GDM1 (cell line): ENCODE measurements around the gene RBBP7.
A peak's percentile ranks its signal among the peaks of the same experiment; 100 is the strongest.
"Not testable (repeated sequence)": the region's sequence is repeated elsewhere in the genome, so short reads cannot be mapped to it uniquely, and the experiment has no call there.

Experiments used
- DNase-seq: peaks from one replicate; lab custom pipeline; 2025; lab: John Stamatoyannopoulos, UW

RBBP7 gene

GRCh38 chrX:16862829-16863228, 7.3 kb downstream of the RBBP7 start:
- DNase-seq: no peak

GRCh38 chrX:16856744-16857143, 13.4 kb downstream of the RBBP7 start:
- no peak for DNase-seq

GRCh38 chrX:16856076-16856404, 14.1 kb downstream of the RBBP7 start:
- not testable (repeated sequence) for DNase-seq

- DNase-seq: no peak
These were observed 14.6 kb downstream of the RBBP7 start for GRCh38 chrX:16855363-16856075.

- DNase-seq: no peak
These were observed 16.6 kb downstream of the RBBP7 start for GRCh38 chrX:16853537-16853936.

GRCh38 chrX:16852617-16853179, 17.5 kb downstream of the RBBP7 start:
- DNase-seq: no peak

- no peak for DNase-seq
These were observed 18.3 kb downstream of the RBBP7 start for GRCh38 chrX:16851827-16852226.

GRCh38 chrX:16851421-16851820, 18.7 kb downstream of the RBBP7 start:
- no peak for DNase-seq

- DNase-seq: no peak
These were observed 21.6 kb downstream of the RBBP7 start for GRCh38 chrX:16848541-16848940.

GRCh38 chrX:16845686-16846085, 24.5 kb downstream of the RBBP7 start:
- no peak for DNase-seq

GRCh38 chrX:16843208-16843909, 26.8 kb downstream of the RBBP7 start:
- no peak for DNase-seq

GRCh38 chrX:16842684-16843083, 27.5 kb downstream of the RBBP7 start:
- DNase-seq: no peak

GRCh38 chrX:16839852-16840460, 30.2 kb downstream of the RBBP7 start:
- DNase-seq: no peak

- DNase-seq: no peak
These were observed 30.8 kb downstream of the RBBP7 start for GRCh38 chrX:16839219-16839851.

GRCh38 chrX:16838202-16839066, 31.7 kb downstream of the RBBP7 start:
- no peak for DNase-seq

GRCh38 chrX:16836371-16836770, 33.8 kb downstream of the RBBP7 start:
- no peak for DNase-seq

GRCh38 chrX:16834806-16835205, 35.4 kb downstream of the RBBP7 start:
- DNase-seq: no peak

- DNase-seq: no peak
These were observed 37.9 kb downstream of the RBBP7 start for GRCh38 chrX:16832301-16832700.

GRCh38 chrX:16828124-16828908, 41.8 kb downstream of the RBBP7 start:
- DNase-seq: no peak

- DNase-seq: no peak
These were observed 42.9 kb downstream of the RBBP7 start for GRCh38 chrX:16827225-16827624.

GRCh38 chrX:16826207-16826606, 44.0 kb downstream of the RBBP7 start:
- DNase-seq: peak; percentile 20
